Thyroid gland (tissue), 4 donors: ENCODE measurements around the gene ATXN7L1. TPM values are rescaled to one million over a fixed set of nuclear protein-coding genes. Genes with fewer than 3 reads are reported as not detected.

ENCODE experiments used
- DNase-seq, 2 donors: peaks; one replicate each; pipeline ENCODE4 v3.0.0-alpha.2; 2019
- H3K27ac ChIP-seq, 3 donors: fragments of 200-600 bp; sonication (generic); 1 replicate in 2 of 3; 2 replicates in 1 of 3; pipeline ENCODE4 v1.5.1; 2016 to 2019; ENCODE audit warnings: mild to moderate bottlenecking in 1 of 3, moderate library complexity in 1 of 3
- H3K27me3 ChIP-seq: fragments of 200-600 bp; sonication (generic); one replicate; pipeline ENCODE4 v1.5.1; 2019
- H3K36me3 ChIP-seq, 2 donors: fragments of 200-600 bp; sonication (generic); one replicate each; pipeline ENCODE4 v1.5.1; 2016 to 2019
- H3K4me1 ChIP-seq, 2 donors: fragments of 200-600 bp; sonication (generic); one replicate each; pipeline ENCODE4 v1.5.1; 2017 to 2019
- H3K4me3 ChIP-seq, 3 donors: fragments of 200-600 bp; sonication (generic); replicated peaks in 1 of 3; 1 replicate in 2 of 3; 2 replicates in 1 of 3; pipeline ENCODE4 v1.5.1; 2016; ENCODE audit warnings: mild to moderate bottlenecking in 1 of 3
- H3K9me3 ChIP-seq: fragments of 200-600 bp; sonication (generic); one replicate; pipeline ENCODE4 v1.5.1; 2017
- CTCF ChIP-seq, 6 experiments: fragments of 200-600 bp in 3 of 6; fragments of 450-650 bp in 3 of 6; sonication (generic) in 3 of 6; IDR thresholded peaks; one replicate each; pipeline ENCODE4 v1.5.1; 2016 to 2019; ENCODE audit warnings: antibody characterized with exemption in 6 of 6, mild to moderate bottlenecking in 2 of 6, inconsistent platforms in 1 of 6, moderate library complexity in 1 of 6
- POLR2A ChIP-seq, 2 donors: fragments of 450-650 bp; IDR thresholded peaks; one replicate each; pipeline ENCODE4 v1.6.1; 2017; ENCODE audit warnings: antibody characterized with exemption in 2 of 2, mild to moderate bottlenecking in 2 of 2, moderate library complexity in 1 of 2
- WGBS, 2 donors: methylation state at CpG; one replicate each; pipeline ENCODE4 v1.1.5; 2017; 5-methylcytosine and 5-hydroxymethylcytosine counted together
- intact Hi-C: fragments of 100-400 bp; cut with DNase I; formaldehyde crosslinking; loops from one replicate; pipeline ENCODE4 v1.15.1; 2023
- total RNA-seq, 4 donors: library from RNA; depleted of rRNA; stranded (reverse); fragments of >200 nt; gene quantifications; one replicate each; pipeline ENCODE4 v1.2.3, GENCODE V29; 2016

ATXN7L1 gene
- total RNA-seq, 4 donors from 2014 or later = 21.8 to 24.4 (median 22.8) TPM

- Histone ChIP-seq H3K27ac (no peak overlapping the region), H3K4me3 (no peak overlapping the region), H3K27me3 (no peaks in the 10 kb centered on the region), H3K9me3 (no peaks in the 10 kb centered on the region), H3K36me3 (no peaks in the 10 kb centered on the region), H3K4me1 (no peaks in the 10 kb centered on the region)
- TF ChIP-seq POLR2A (IDR thresholded peaks at IDR 0.05) (no peak), CTCF (IDR thresholded peaks at IDR 0.05) (no peak)
- no peak for DNase-seq
- intact Hi-C loops = no loop called here
- 78 to 79% methylated on average over 9 of the region's 9 CpGs for WGBS, 2 donors
Measured at GRCh38 chr7:105769901-105770628, 106.3 kb downstream of the ATXN7L1 start.

GRCh38 chr7:105768898-105769507 is 107.4 kb downstream of the ATXN7L1 start:
- 78 to 90% methylated on average over 9 of the region's 9 CpGs for WGBS, 2 donors
- H3K4me1 ChIP-seq = no peaks in the 10 kb centered on the region
- no peak overlapping the region for H3K27ac ChIP-seq
- no peak for DNase-seq
- no peaks in the 10 kb centered on the region for H3K9me3 ChIP-seq
- no peak overlapping the region for H3K4me3 ChIP-seq
- no peaks in the 10 kb centered on the region for H3K36me3 ChIP-seq
- no peak for TF ChIP-seq POLR2A (IDR thresholded peaks at IDR 0.05)
- TF ChIP-seq CTCF (IDR thresholded peaks at IDR 0.05) = no peak
- no peaks in the 10 kb centered on the region for H3K27me3 ChIP-seq
- intact Hi-C loops = no loop called here

- Histone ChIP-seq H3K4me1 (no peaks in the 10 kb centered on the region), H3K36me3 (no peaks in the 10 kb centered on the region), H3K4me3 (no peak overlapping the region), H3K27me3 (no peaks in the 10 kb centered on the region), H3K9me3 (no peaks in the 10 kb centered on the region), H3K27ac (no peak overlapping the region)
- no peak for TF ChIP-seq CTCF (IDR thresholded peaks at IDR 0.05)
- no peak for TF ChIP-seq POLR2A (IDR thresholded peaks at IDR 0.05)
- intact Hi-C loops = no loop called here
- no peak for DNase-seq
- WGBS, 2 donors = 97 to 98% methylated on average over 3 of the region's 3 CpGs
Measured at GRCh38 chr7:105768117-105768516, 108.3 kb downstream of the ATXN7L1 start.

- H3K36me3 ChIP-seq = no peaks in the 10 kb centered on the region
- no peaks in the 10 kb centered on the region for H3K9me3 ChIP-seq
- H3K4me1 ChIP-seq = no peaks in the 10 kb centered on the region
- no peak for TF ChIP-seq POLR2A (IDR thresholded peaks at IDR 0.05)
- TF ChIP-seq CTCF (IDR thresholded peaks at IDR 0.05) = no peak
- DNase-seq = no peak
- H3K27me3 ChIP-seq = no peaks in the 10 kb centered on the region
- H3K27ac ChIP-seq = no peak overlapping the region
- WGBS, 2 donors = 93 to 95% methylated on average over 14 of the region's 14 CpGs
- intact Hi-C loops = no loop called here
- H3K4me3 ChIP-seq = no peak overlapping the region
Measured at GRCh38 chr7:105766421-105767073, 109.9 kb downstream of the ATXN7L1 start.

GRCh38 chr7:105765846-105766245 is 110.6 kb downstream of the ATXN7L1 start:
- DNase-seq = no peak
- 92 to 95% methylated on average over 4 of the region's 4 CpGs for WGBS, 2 donors
- no peak overlapping the region for H3K4me3 ChIP-seq
- no peaks in the 10 kb centered on the region for H3K36me3 ChIP-seq
- no peaks in the 10 kb centered on the region for H3K9me3 ChIP-seq
- H3K27ac ChIP-seq = no peak overlapping the region
- intact Hi-C loops = no loop called here
- no peaks in the 10 kb centered on the region for H3K27me3 ChIP-seq
- TF ChIP-seq CTCF (IDR thresholded peaks at IDR 0.05) = no peak
- TF ChIP-seq POLR2A (IDR thresholded peaks at IDR 0.05) = no peak
- no peaks in the 10 kb centered on the region for H3K4me1 ChIP-seq
